Type B pancreatic cell (in vitro differentiated cells): ENCODE results near the gene ITSN1. TPM values are rescaled to one million over a fixed set of nuclear protein-coding genes. Genes with fewer than 3 reads are reported as not detected.

Source experiments
- DNase-seq: peaks from one replicate; pipeline ENCODE4 v3.0.0; 2021; ENCODE audit warnings: mixed read lengths; ENCODE audit not compliant: unreplicated experiment; ENCODE audit errors: extremely low spot score
- H3K27ac Mint-ChIP-seq: 2 replicates; pipeline ENCODE4 v1.8.0; 2021; ENCODE audit warnings: mild to moderate bottlenecking, mixed read lengths
- H3K27me3 Mint-ChIP-seq: 2 replicates; pipeline ENCODE4 v1.8.0; 2021; ENCODE audit warnings: mixed read lengths
- H3K36me3 Mint-ChIP-seq: 2 replicates; pipeline ENCODE4 v1.8.0; 2021; ENCODE audit warnings: mixed read lengths
- H3K4me1 Mint-ChIP-seq: one replicate; pipeline ENCODE4 v1.8.0; 2021; ENCODE audit warnings: mixed read lengths; ENCODE audit not compliant: unreplicated experiment
- H3K4me3 Mint-ChIP-seq: 2 replicates; pipeline ENCODE4 v1.8.0; 2021; ENCODE audit warnings: mild to moderate bottlenecking, mixed read lengths
- H3K9me3 Mint-ChIP-seq: 2 replicates; pipeline ENCODE4 v1.8.0; 2021; ENCODE audit warnings: mixed read lengths
- CTCF ChIP-seq: fragments of 200-600 bp; sonication (generic); conservative IDR thresholded peaks from 2 replicates; pipeline ENCODE4 v1.5.0; 2021; ENCODE audit warnings: antibody characterized with exemption, mild to moderate bottlenecking
- total RNA-seq: library from RNA; stranded (reverse); gene quantifications from 2 replicates; pipeline ENCODE4 v1.2.1, GENCODE V29; 2021; ENCODE audit warnings: low replicate concordance

Gene ITSN1
- total RNA-seq, 1 donor from 2014 or later = 89.1 TPM

DNA sequence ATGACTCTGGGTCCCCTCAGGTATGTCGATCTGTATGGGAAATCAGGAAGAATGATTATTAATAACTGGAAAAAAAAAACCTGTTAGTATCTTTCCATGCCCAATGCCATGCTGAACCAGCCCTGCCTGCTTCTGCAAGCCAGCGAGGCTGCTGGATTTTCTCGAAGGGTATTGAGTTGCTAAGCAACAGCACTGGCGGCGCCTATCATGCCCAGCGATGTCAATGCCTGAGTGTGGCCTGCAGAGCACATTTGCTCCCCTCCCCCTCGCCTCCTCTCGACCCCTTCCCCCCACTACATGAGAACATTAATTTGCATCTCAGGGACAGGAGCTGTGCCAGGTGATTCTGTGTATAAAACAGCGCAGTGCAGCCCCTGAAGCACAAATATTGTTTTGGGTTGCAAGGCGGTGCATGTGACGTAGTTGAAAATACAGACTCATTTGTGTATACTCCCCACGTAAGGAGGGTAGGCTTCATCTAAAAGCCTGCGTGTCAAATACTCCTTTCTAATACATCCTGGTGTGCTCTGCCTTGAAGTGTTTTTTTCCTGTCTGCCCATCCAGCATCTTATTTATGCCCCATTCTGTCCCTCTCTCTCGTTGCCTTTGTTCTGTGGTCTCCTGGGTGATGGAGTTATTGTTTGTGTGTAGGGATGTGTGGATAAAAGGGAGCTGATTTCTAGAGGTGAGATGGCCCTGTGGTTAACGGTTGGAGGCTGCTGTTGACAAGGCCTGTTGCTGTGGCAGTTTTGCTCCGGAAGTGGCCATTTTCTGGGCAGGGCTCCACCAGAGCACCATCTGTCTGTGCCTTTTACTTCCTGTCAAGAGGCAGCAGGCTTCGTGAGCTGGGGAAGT lies 306.0 kb downstream of the ITSN1 start:
- Mint-ChIP-seq H3K9me3 (no peaks in the 10 kb centered on the region), H3K27ac (peak overlapping the region; percentile 98), H3K4me1 (peaks cover 24% of the 10 kb centered on the region), H3K4me3 (peak overlapping the region; percentile 82), H3K36me3 (no peaks in the 10 kb centered on the region), H3K27me3 (no peaks in the 10 kb centered on the region)
- DNase-seq = no peak
- TF ChIP-seq CTCF = no peak

- no peak for DNase-seq
- no peak for TF ChIP-seq CTCF
- no peak overlapping the region for H3K4me3 Mint-ChIP-seq
- H3K9me3 Mint-ChIP-seq = no peaks in the 10 kb centered on the region
- H3K36me3 Mint-ChIP-seq = no peaks in the 10 kb centered on the region
- H3K4me1 Mint-ChIP-seq = peaks cover 24% of the 10 kb centered on the region
- no peaks in the 10 kb centered on the region for H3K27me3 Mint-ChIP-seq
- H3K27ac Mint-ChIP-seq = peak overlapping the region; percentile 98
Observed at GRCh38 chr21:33948951-33949444, 306.7 kb downstream of the ITSN1 start.

Other genes starting within 250 kb of the ITSN1 start
- 39.0 and 40.4 TPM in 2 replicates for gene IFNGR2, start 239.1 kb upstream of the ITSN1 start, total RNA-seq
- 34.2 and 44.7 TPM in 2 replicates for gene TMEM50B, start 162.5 kb upstream of the ITSN1 start, total RNA-seq
- gene DNAJC28, start 150.8 kb upstream of the ITSN1 start, total RNA-seq = 2.3 and 3.0 TPM in 2 replicates
- gene GART, start 100.4 kb upstream of the ITSN1 start, total RNA-seq = 63.6 and 107 TPM in 2 replicates
- gene SON, start 99.5 kb upstream of the ITSN1 start, total RNA-seq = 310 and 329 TPM in 2 replicates
- 17.3 and 27.4 TPM in 2 replicates for gene DONSON, start 53.8 kb upstream of the ITSN1 start, total RNA-seq
- gene CRYZL1, start 760 bp upstream of the ITSN1 start, total RNA-seq = 36.8 and 50.4 TPM in 2 replicates